Activated naive CD4-positive, alpha-beta T cell treated with anti-CD3 and anti-CD28 coated beads for 36 hours (primary cell): ENCODE results near the gene OGFOD1. TPM values are rescaled to one million over a fixed set of nuclear protein-coding genes. Genes with fewer than 3 reads are reported as not detected.

ENCODE experiments used
- CTCF ChIA-PET: fragments of 350-600 bp; sonication (Branson Sonifier 250); formaldehyde crosslinking; loops from one replicate; lab custom pipeline; 2021; ENCODE audit warnings: antibody characterized with exemption; lab: Charles Lee
- DNase-seq: peaks from one replicate; pipeline ENCODE4 v3.0.0-alpha.2; 2020
- H3K27ac Mint-ChIP-seq: one replicate; pipeline ENCODE4 v1.8.0; 2021; ENCODE audit warnings: mild to moderate bottlenecking, mixed read lengths
- H3K27me3 Mint-ChIP-seq: one replicate; pipeline ENCODE4 v1.8.0; 2021; ENCODE audit warnings: low read depth, mixed read lengths
- H3K36me3 Mint-ChIP-seq: one replicate; pipeline ENCODE4 v1.8.0; 2021; ENCODE audit warnings: low read depth, mixed read lengths
- H3K4me1 Mint-ChIP-seq: one replicate; pipeline ENCODE4 v1.8.0; 2021; ENCODE audit warnings: low read depth, mixed read lengths
- H3K4me3 Mint-ChIP-seq: one replicate; pipeline ENCODE4 v1.8.0; 2021; ENCODE audit warnings: mild to moderate bottlenecking, moderate library complexity, mixed read lengths
- H3K9me3 Mint-ChIP-seq: one replicate; pipeline ENCODE4 v1.8.0; 2021; ENCODE audit warnings: mixed read lengths
- intact Hi-C: fragments of 100-400 bp; cut with micrococcal nuclease; formaldehyde crosslinking; loops from one replicate; pipeline ENCODE4 v1.15.1; 2023
- total RNA-seq, 2 experiments: library from RNA; stranded (reverse); gene quantifications; one replicate each; pipeline ENCODE4 v1.2.3, GENCODE V29; 2021

The OGFOD1 gene
- total RNA-seq, 2 experiments from 2014 or later = 48.5 to 50.6 TPM

GRCh38 chr16:56420613-56421012, 30.7 kb upstream of the OGFOD1 start:
- no peaks in the 10 kb centered on the region for H3K9me3 Mint-ChIP-seq
- CTCF ChIA-PET = no interaction called here
- intact Hi-C loops = loop anchor here (10.0 kb wide), 1 partner anchor 226 kb away; the partner anchor contains the start of gene GNAO1
- DNase-seq = no peak
- peaks cover 1% of the 10 kb centered on the region for H3K36me3 Mint-ChIP-seq
- H3K4me3 Mint-ChIP-seq = no peak overlapping the region
- H3K27ac Mint-ChIP-seq = no peak overlapping the region
- H3K27me3 Mint-ChIP-seq = no peaks in the 10 kb centered on the region
- peaks cover 42% of the 10 kb centered on the region for H3K4me1 Mint-ChIP-seq

- peaks cover 1% of the 10 kb centered on the region for H3K36me3 Mint-ChIP-seq
- DNase-seq = no peak
- H3K9me3 Mint-ChIP-seq = no peaks in the 10 kb centered on the region
- H3K4me3 Mint-ChIP-seq = no peak overlapping the region
- H3K27ac Mint-ChIP-seq = no peak overlapping the region
- H3K27me3 Mint-ChIP-seq = no peaks in the 10 kb centered on the region
- intact Hi-C loops = loop anchor here (10.0 kb wide), 1 partner anchor 227 kb away; the partner anchor contains the start of gene GNAO1
- CTCF ChIA-PET = interaction anchor here (1.0 kb wide), 1 partner anchor 20 kb away, joined by 3 read pairs; no protein-coding TSS in a partner anchor
- peaks cover 38% of the 10 kb centered on the region for H3K4me1 Mint-ChIP-seq
Measured at GRCh38 chr16:56421313-56421712, 30.0 kb upstream of the OGFOD1 start.

- H3K4me3 Mint-ChIP-seq = no peak overlapping the region
Measured at GRCh38 chr16:56421976-56422669, 29.2 kb upstream of the OGFOD1 start.

GRCh38 chr16:56422896-56423441, 28.4 kb upstream of the OGFOD1 start:
- intact Hi-C loops = loop anchor here (10.0 kb wide), 1 partner anchor 228 kb away; the partner anchor contains the start of gene GNAO1

More at GRCh38 chr16:56421976-56422669, 29.2 kb upstream of the OGFOD1 start:
- Mint-ChIP-seq H3K27me3 (no peaks in the 10 kb centered on the region), H3K9me3 (no peaks in the 10 kb centered on the region), H3K4me1 (peaks cover 37% of the 10 kb centered on the region), H3K27ac (no peak overlapping the region), H3K36me3 (peaks cover 1% of the 10 kb centered on the region)
- CTCF ChIA-PET = interaction anchor here (1.0 kb wide), 1 partner anchor 21 kb away, joined by 3 read pairs; no protein-coding TSS in a partner anchor
- no peak for DNase-seq
- intact Hi-C loops = loop anchor here (10.0 kb wide), 1 partner anchor 227 kb away; the partner anchor contains the start of gene GNAO1

GRCh38 chr16:56423584-56424403, 27.6 kb upstream of the OGFOD1 start:
- Mint-ChIP-seq H3K27ac (peak overlapping the region; percentile 34), H3K9me3 (no peaks in the 10 kb centered on the region), H3K27me3 (no peaks in the 10 kb centered on the region), H3K4me1 (peaks cover 33% of the 10 kb centered on the region), H3K4me3 (peak overlapping the region; percentile 88), H3K36me3 (peaks cover 1% of the 10 kb centered on the region)
- intact Hi-C loops = loop anchor here (1.0 to 10.0 kb wide), 3 partner anchors 28 to 229 kb away; partner anchors contain the start of genes GNAO1, NUDT21 and OGFOD1
- no peak for DNase-seq
- CTCF ChIA-PET = no interaction called here

More at GRCh38 chr16:56422896-56423441, 28.4 kb upstream of the OGFOD1 start:
- Mint-ChIP-seq H3K4me1 (peaks cover 35% of the 10 kb centered on the region), H3K4me3 (peak overlapping the region; percentile 8), H3K9me3 (no peaks in the 10 kb centered on the region), H3K27me3 (no peaks in the 10 kb centered on the region), H3K36me3 (peaks cover 1% of the 10 kb centered on the region), H3K27ac (no peak overlapping the region)
- no peak for DNase-seq
- CTCF ChIA-PET = no interaction called here

- CTCF ChIA-PET = interaction anchor here (0.6 kb wide), 1 partner anchor 270 kb away, joined by 3 read pairs; no protein-coding TSS in a partner anchor
- Mint-ChIP-seq H3K4me3 (peak overlapping the region; percentile 88), H3K4me1 (peaks cover 33% of the 10 kb centered on the region), H3K27ac (peak overlapping the region; percentile 34), H3K27me3 (no peaks in the 10 kb centered on the region), H3K9me3 (no peaks in the 10 kb centered on the region), H3K36me3 (peaks cover 1% of the 10 kb centered on the region)
- no peak for DNase-seq
- intact Hi-C loops = loop anchor here (1.0 to 10.0 kb wide), 3 partner anchors 27 to 230 kb away; partner anchors contain the start of genes GNAO1, NUDT21 and OGFOD1
Measured at GRCh38 chr16:56424404-56424764, 27.0 kb upstream of the OGFOD1 start.

GRCh38 chr16:56424791-56425438, 26.4 kb upstream of the OGFOD1 start:
- DNase-seq = peak; percentile 40
- H3K27ac Mint-ChIP-seq = no peak overlapping the region
- intact Hi-C loops = loop anchor here (1.0 to 10.0 kb wide), 3 partner anchors 26 to 230 kb away; partner anchors contain the start of genes GNAO1, NUDT21 and OGFOD1
- peak overlapping the region; percentile 88 for H3K4me3 Mint-ChIP-seq
- H3K9me3 Mint-ChIP-seq = no peaks in the 10 kb centered on the region
- H3K4me1 Mint-ChIP-seq = peaks cover 33% of the 10 kb centered on the region
- CTCF ChIA-PET = interaction anchor here (0.6 kb wide), 1 partner anchor 270 kb away, joined by 3 read pairs; no protein-coding TSS in a partner anchor
- H3K36me3 Mint-ChIP-seq = peaks cover 2% of the 10 kb centered on the region
- no peaks in the 10 kb centered on the region for H3K27me3 Mint-ChIP-seq

GRCh38 chr16:56425439-56425832, 25.9 kb upstream of the OGFOD1 start, which contains the start of gene AMFR:
Gene AMFR (minus strand): TSS chr16:56425545. CDS start chr16:56425327, 218 bp downstream.
- intact Hi-C loops = loop anchor here (2.0 to 10.0 kb wide), 2 partner anchors 69 to 231 kb away; partner anchors contain the start of gene GNAO1
- CTCF ChIA-PET = no interaction called here

GRCh38 chr16:56426585-56426984, 24.8 kb upstream of the OGFOD1 start:
- Mint-ChIP-seq H3K9me3 (no peaks in the 10 kb centered on the region), H3K4me1 (peaks cover 23% of the 10 kb centered on the region), H3K27me3 (no peaks in the 10 kb centered on the region), H3K27ac (no peak overlapping the region), H3K4me3 (peak overlapping the region; percentile 36), H3K36me3 (peaks cover 3% of the 10 kb centered on the region)
- DNase-seq = no peak
- intact Hi-C loops = loop anchor here (10.0 kb wide), 1 partner anchor 232 kb away; the partner anchor contains the start of gene GNAO1
- CTCF ChIA-PET = interaction anchor here (1.1 kb wide), 1 partner anchor 26 kb away, joined by 4 read pairs; no protein-coding TSS in a partner anchor

More at GRCh38 chr16:56425439-56425832, 25.9 kb upstream of the OGFOD1 start, which contains the start of gene AMFR:
- Mint-ChIP-seq H3K27ac (peak within 1 kb of the TSS; percentile 34), H3K9me3 (no peaks in the 10 kb centered on the region), H3K4me1 (peaks cover 29% of the 10 kb centered on the region), H3K4me3 (peak within 1 kb of the TSS; percentile 88), H3K27me3 (no peaks in the 10 kb centered on the region), H3K36me3 (peaks cover 1% of the 10 kb centered on the region)
- DNase-seq = peak; percentile 53

GRCh38 chr16:56428091-56428490, 23.3 kb upstream of the OGFOD1 start:
- CTCF ChIA-PET = interaction anchor here (0.9 kb wide), 1 partner anchor 23 kb away, joined by 3 read pairs; the partner anchor contains the start of genes NUDT21 and OGFOD1
- peaks cover 10% of the 10 kb centered on the region for H3K36me3 Mint-ChIP-seq
- peaks cover 9% of the 10 kb centered on the region for H3K4me1 Mint-ChIP-seq
- intact Hi-C loops = loop anchor here (10.0 kb wide), 1 partner anchor 233 kb away; the partner anchor contains the start of gene GNAO1
- no peaks in the 10 kb centered on the region for H3K9me3 Mint-ChIP-seq
- no peak overlapping the region for H3K27ac Mint-ChIP-seq
- H3K27me3 Mint-ChIP-seq = no peaks in the 10 kb centered on the region
- DNase-seq = no peak
- no peak overlapping the region for H3K4me3 Mint-ChIP-seq

- CTCF ChIA-PET = interaction anchor here (0.7 kb wide), 1 partner anchor 58 kb away, joined by 3 read pairs; no protein-coding TSS in a partner anchor
- H3K4me1 Mint-ChIP-seq = no peaks in the 10 kb centered on the region
- no peak overlapping the region for H3K4me3 Mint-ChIP-seq
- no peak overlapping the region for H3K27ac Mint-ChIP-seq
- DNase-seq = no peak
- no peaks in the 10 kb centered on the region for H3K27me3 Mint-ChIP-seq
- intact Hi-C loops = no loop called here
- H3K36me3 Mint-ChIP-seq = peaks cover 35% of the 10 kb centered on the region
- no peaks in the 10 kb centered on the region for H3K9me3 Mint-ChIP-seq
Measured at GRCh38 chr16:56436258-56436657, 15.1 kb upstream of the OGFOD1 start.
